K562 (cell line): ENCODE data around the gene C10orf95. TPM values are rescaled to one million over a fixed set of nuclear protein-coding genes. Genes with fewer than 3 reads are reported as not detected.
A peak's percentile ranks its signal among the peaks of the same experiment; 100 is the strongest.

Experiments used
- ATAC-seq: fragments of 200-7000 bp; cut with Tn5 transposase; 3 replicates; pipeline ENCODE4 v1.9.1; 2020; ENCODE audit warnings: moderate library complexity
- BruUV-seq: library from RNA; stranded (reverse); fragments of 400-500 nt; replicated peaks from 2 replicates; lab custom pipeline; 2021; lab: Mats Ljungman, UMichigan
- CTCF ChIA-PET: fragments of 300-600 bp; formaldehyde crosslinking; extraction: SDS; loops from one replicate; lab custom pipeline; 2021; ENCODE audit warnings: low intra/inter-chr PET ratio; lab: Yijun Ruan, JAX
- POLR2A ChIA-PET: fragments of 300-600, 350-650 bp; sonication (Branson Sonifier 250); formaldehyde crosslinking; extraction: SDS; loops from one replicate; lab custom pipeline; 2021; ENCODE audit warnings: antibody characterized with exemption, inconsistent platforms; lab: Yijun Ruan, JAX
- DNase-seq, 4 experiments: peaks; one replicate each; pipeline versions ENCODE4 v3.0.0 to v3.0.0-alpha.2; 2011 to 2018; ENCODE audit warnings: low spot score in 3 of 4, mixed read lengths in 3 of 4; ENCODE audit errors: extremely low read depth in 1 of 4
- FAIRE-seq: peaks from 2 replicates; lab custom pipeline; 2011; peaks lifted over from hg19 to GRCh38; lab: Jason Lieb, UNC
- H2AFZ ChIP-seq: 2 replicates; pipeline ENCODE4 v1.6.0; 2011; ENCODE audit warnings: low read depth, low read length, control low read depth, inconsistent platforms
- H3K27ac ChIP-seq: fragments of 200-600 bp; 3 replicates; pipeline ENCODE4 v1.8.0; 2011; ENCODE audit warnings: low read depth, mild to moderate bottlenecking, control low read depth, inconsistent platforms, low read length, moderate library complexity, mixed read lengths; ENCODE audit errors: extremely low read depth
- H3K27me3 ChIP-seq, 2 experiments: fragments of 300-600 bp in 1 of 2; 2 replicates in 1 of 2; 3 replicates in 1 of 2; pipeline versions ENCODE4 v1.6.0 to v1.8.0; 2011; ENCODE audit warnings: inconsistent platforms in 2 of 2, low read length in 2 of 2, mild to moderate bottlenecking in 1 of 2, mixed read lengths in 1 of 2, moderate library complexity in 1 of 2; ENCODE audit not compliant: control insufficient read depth in 2 of 2, insufficient read depth in 2 of 2
- H3K36me3 ChIP-seq: fragments of 300-600 bp; 3 replicates; pipeline ENCODE4 v1.8.0; 2011; ENCODE audit warnings: mild to moderate bottlenecking, low read length, inconsistent platforms; ENCODE audit not compliant: control insufficient read depth, insufficient read depth
- H3K4me1 ChIP-seq, 2 experiments: fragments of 200-600 bp in 1 of 2; replicated peaks in 1 of 2; 2 replicates in 1 of 2; 3 replicates in 1 of 2; pipeline versions ENCODE4 v1.5.1 to v1.8.0; 2011; ENCODE audit warnings: inconsistent platforms in 2 of 2, low read length in 2 of 2, mild to moderate bottlenecking in 1 of 2, mixed read lengths in 1 of 2, moderate library complexity in 1 of 2; ENCODE audit not compliant: control insufficient read depth in 2 of 2, insufficient read depth in 2 of 2
- H3K4me2 ChIP-seq: 2 replicates; pipeline ENCODE4 v1.6.1; 2011; ENCODE audit warnings: low read length, control low read depth, inconsistent platforms, mixed read lengths; ENCODE audit not compliant: insufficient read depth
- H3K4me3 ChIP-seq: fragments of 200-600 bp; sonication (generic), shearing (Covaris generic); 2 replicates; pipeline ENCODE4 v1.5.1; 2016; ENCODE audit warnings: control low read depth, inconsistent platforms
- H3K79me2 ChIP-seq: fragments of 200-600 bp; 3 replicates; pipeline ENCODE4 v1.8.0; 2011; ENCODE audit warnings: low read length, inconsistent platforms; ENCODE audit not compliant: control insufficient read depth, insufficient read depth
- H3K9ac ChIP-seq, 2 experiments: 2 replicates each; pipeline versions ENCODE4 v1.6.0 to v1.6.1; 2011; ENCODE audit warnings: low read depth in 2 of 2, low read length in 2 of 2, control low read depth in 1 of 2, inconsistent platforms in 1 of 2, mild to moderate bottlenecking in 1 of 2, mixed read lengths in 1 of 2; ENCODE audit not compliant: insufficient read depth in 1 of 2
- H3K9me1 ChIP-seq: one replicate; pipeline ENCODE4 v1.6.0; 2011; ENCODE audit warnings: inconsistent platforms, mild to moderate bottlenecking, low read length, moderate library complexity; ENCODE audit not compliant: control insufficient read depth, insufficient read depth
- H3K9me3 ChIP-seq: replicated peaks from 2 replicates; pipeline ENCODE4 v1.5.1; 2011; ENCODE audit warnings: low read depth, low read length, inconsistent platforms; ENCODE audit not compliant: control insufficient read depth, insufficient read depth
- H4K20me1 ChIP-seq: replicated peaks from 2 replicates; pipeline ENCODE4 v1.6.1; 2011; ENCODE audit warnings: low read length, inconsistent platforms, mixed read lengths; ENCODE audit not compliant: control insufficient read depth, insufficient read depth
- ELK1 ChIP-seq: sonication (generic); formaldehyde crosslinking; IDR thresholded peaks from 2 replicates; pipeline ENCODE4 v1.8.1; 2022; ENCODE audit warnings: missing genetic modification reagents
- KLF13 ChIP-seq: fragments of 450-650 bp; IDR thresholded peaks from 2 replicates; pipeline ENCODE4 v1.6.1; 2016; ENCODE audit warnings: missing genetic modification characterization, low read depth, mild to moderate bottlenecking, missing compliant biosample characterization, moderate library complexity, borderline replicate concordance
- MYC ChIP-seq, 2 experiments: fragments of 250-450 bp in 1 of 2; sonication (Bioruptor Pico) in 1 of 2; IDR thresholded peaks; 2 replicates each; pipeline versions ENCODE4 v1.5.1 to v1.6.1; 2012 to 2021; ENCODE audit warnings: low read depth in 2 of 2, borderline replicate concordance in 1 of 2, improper control_type of control experiment in 1 of 2, low read length in 1 of 2, mild to moderate bottlenecking in 1 of 2, moderate library complexity in 1 of 2
- RBFOX2 ChIP-seq: fragments of 200-400 bp; formaldehyde crosslinking; IDR thresholded peaks from 2 replicates; pipeline ENCODE4 v1.6.1; 2017; ENCODE audit warnings: low read depth, mild to moderate bottlenecking, low read length, moderate library complexity
- RBM15 ChIP-seq: fragments of 200-400 bp; formaldehyde crosslinking; IDR thresholded peaks from 2 replicates; pipeline ENCODE4 v1.6.1; 2018; ENCODE audit warnings: mild to moderate bottlenecking, low read length, moderate library complexity; ENCODE audit not compliant: insufficient read depth
- RBM34 ChIP-seq: fragments of 200-400 bp; formaldehyde crosslinking; IDR thresholded peaks from 2 replicates; pipeline ENCODE4 v1.6.1; 2018; ENCODE audit warnings: low read length, borderline replicate concordance; ENCODE audit not compliant: insufficient read depth
- SFPQ ChIP-seq: fragments of 200-400 bp; formaldehyde crosslinking; IDR thresholded peaks from 2 replicates; pipeline ENCODE4 v1.6.1; 2017; ENCODE audit warnings: mild to moderate bottlenecking, low read depth, low read length, moderate library complexity
- SMC3 ChIP-seq: conservative IDR thresholded peaks from 2 replicates; pipeline ENCODE4 v1.6.1; 2011; ENCODE audit warnings: low read depth, low read length, improper control_type of control experiment; ENCODE audit not compliant: insufficient read depth
- SRSF3 ChIP-seq: fragments of 200-400 bp; formaldehyde crosslinking; IDR thresholded peaks from 2 replicates; pipeline ENCODE4 v1.6.1; 2016; ENCODE audit warnings: mild to moderate bottlenecking, low read length, moderate library complexity; ENCODE audit not compliant: insufficient read depth
- SRSF7 ChIP-seq: fragments of 200-400 bp; formaldehyde crosslinking; optimal IDR thresholded peaks from 2 replicates; pipeline ENCODE3; 2017; ENCODE audit warnings: mild to moderate bottlenecking, low read depth, low read length
- TSHZ1 ChIP-seq: fragments of 250-450 bp; sonication (Bioruptor Pico); IDR thresholded peaks from 2 replicates; pipeline ENCODE4 v1.4.0; 2020; ENCODE audit warnings: mild to moderate bottlenecking, moderate library complexity
- ZNF143 ChIP-seq: sonication (generic); formaldehyde crosslinking; IDR thresholded peaks from 2 replicates; pipeline ENCODE4 v1.9.0; 2022; ENCODE audit warnings: mild to moderate bottlenecking, missing genetic modification reagents
- ZNF263 ChIP-seq: sonication (generic); formaldehyde crosslinking; IDR thresholded peaks from 2 replicates; pipeline ENCODE4 v1.8.0; 2022; ENCODE audit warnings: mild to moderate bottlenecking, missing genetic modification reagents, borderline replicate concordance
- WGBS: fragments of 100-300 bp; shearing (Covaris generic); methylation state at CpG from one replicate; pipeline ENCODE4 v1.1.6; 2016; ENCODE audit warnings: low coverage, mixed read lengths; ENCODE audit not compliant: insufficient coverage; ENCODE audit errors: missing lambda C conversion rate; 5-methylcytosine and 5-hydroxymethylcytosine counted together
- in situ Hi-C: fragments of 300-500 bp; cut with MboI; formaldehyde crosslinking; loops from 4 replicates; pipeline ENCODE4 v1.15.0; 2018; ENCODE audit warnings: inconsistent platforms, mixed read lengths
- intact Hi-C: fragments of 100-400 bp; cut with micrococcal nuclease; formaldehyde crosslinking; loops from 2 replicates; pipeline ENCODE4 v1.14.2; 2022
- polyA plus RNA-seq, 8 experiments: library from polyadenylated mRNA; depleted of rRNA in 4 of 8; stranded (reverse) in 5 of 8; unstranded in 3 of 8; fragments of >200 nt; fragmentation: Nextera tagmentation in 2 of 8; fragmentation: Illumina TruSeq in 1 of 8; extraction: Ambion mirVana in 2 of 8; extraction: Trizol in 1 of 8; gene quantifications; 2 replicates each; pipeline versions ENCODE4 v1.2.1 to v1.2.3, GENCODE V29; 2011 to 2014; ENCODE audit warnings: inconsistent platforms in 1 of 8, missing spikeins in 1 of 8
- total RNA-seq, 7 experiments: library from RNA; depleted of rRNA in 6 of 7; stranded (reverse); fragments of >200 nt in 6 of 7; fragmentation: Illumina TruSeq in 2 of 7; extraction: Trizol in 2 of 7; gene quantifications; 2 replicates each; pipeline versions ENCODE4 v1.2.1 to v1.2.3, GENCODE V29; 2011 to 2021; ENCODE audit warnings: low replicate concordance in 1 of 7

C10orf95 gene
- total and polyA plus RNA-seq, 9 of the 15 experiments (the other 6 are each of a cell fraction or from before 2014, with no cell fraction given), result 0.03 to 0.41 (median 0.17) TPM; not detected in 1

GRCh38 chr10:102423372-102423968, 27.9 kb downstream of the C10orf95 start:
- peaks cover 25% of the 10 kb centered on the region for H3K79me2 ChIP-seq
- H3K27ac ChIP-seq, result peak overlapping the region; percentile 80; the same call in 2 of the 3 replicates
- peaks cover 17% of the 10 kb centered on the region; the same call in 2 of the 3 replicates for H3K36me3 ChIP-seq
- peak overlapping the region; percentile 65 to 96 for H3K9ac ChIP-seq
- intact Hi-C loops, result loop anchor here (5.0 kb wide), 1 partner anchor 39 kb away; no protein-coding TSS in a partner anchor
- in situ Hi-C loops, result no loop called here
- H3K9me1 ChIP-seq, result no peaks in the 10 kb centered on the region
- ChIA-PET CTCF (interaction anchor here (0.6 to 1.1 kb wide), 2 partner anchors 30 to 162 kb away, joined by 3 to 4 read pairs; no protein-coding TSS in a partner anchor), POLR2A (interaction anchor here (0.6 to 5.3 kb wide), 7 partner anchors 8 to 56 kb away, joined by 3 to 34 read pairs (median 5); partner anchors contain the start of gene CUEDC2)
- no peak for ATAC-seq
- H3K27me3 ChIP-seq, result no peaks in the 10 kb centered on the region
- BruUV-seq, result TSS peak; percentile 32
- peak overlapping the region; percentile 74; the same call in 1 of the 2 replicates for H3K4me2 ChIP-seq
- no peak for DNase-seq
- H2AFZ ChIP-seq, result no peak overlapping the region
- no peaks in the 10 kb centered on the region for H3K9me3 ChIP-seq
- H3K4me1 ChIP-seq, result peaks cover 12 to 50% of the 10 kb centered on the region in 2 experiments; a peak in 4 of 5 replicates
- H3K4me3 ChIP-seq, result no peak overlapping the region
- no peaks in the 10 kb centered on the region for H4K20me1 ChIP-seq
- no peak for FAIRE-seq
- 77% methylated on average over 6 of the region's 13 CpGs for WGBS
- TF ChIP-seq SMC3, result no peak
- no peak for TF ChIP-seq ZNF263 (CRISPR knock-in tag)
- no peak for TF ChIP-seq SRSF3
- no peak for TF ChIP-seq KLF13
- TF ChIP-seq TSHZ1 (CRISPR knock-in tag), result no peak
- TF ChIP-seq RBFOX2, result no peak
- no peak for TF ChIP-seq MYC (IDR thresholded peaks at IDR 0.05; ENCODE audit: low read depth, low read length)
- TF ChIP-seq MYC (CRISPR knock-in tag; IDR thresholded peaks at IDR 0.05; ENCODE audit: borderline replicate concordance, low read depth), result no peak
- TF ChIP-seq RBM34, result no peak
- TF ChIP-seq SFPQ, result no peak
- no peak for TF ChIP-seq SRSF7
- TF ChIP-seq RBM15, result no peak
- no peak for TF ChIP-seq ZNF143 (CRISPR knock-in tag)
- no peak for TF ChIP-seq ELK1 (CRISPR knock-in tag)
